HepG2 (cell line): ENCODE measurements around the gene ANKMY2. TPM values are rescaled to one million over a fixed set of nuclear protein-coding genes. Genes with fewer than 3 reads are reported as not detected.

Experiments
- ATAC-seq: fragments of 200-7000 bp; cut with Tn5 transposase; 3 replicates; pipeline ENCODE4 v1.9.1; 2020; ENCODE audit warnings: mild to moderate bottlenecking, moderate library complexity
- BruUV-seq: library from RNA; stranded (reverse); fragments of 400-500 nt; replicated peaks from 2 replicates; lab custom pipeline; 2021; lab: Mats Ljungman, UMichigan
- CTCF ChIA-PET: fragments of 300-600 bp; formaldehyde crosslinking; extraction: SDS; loops from one replicate; lab custom pipeline; 2021; ENCODE audit warnings: low total read pairs, inconsistent platforms, low intra/inter-chr PET ratio; lab: Yijun Ruan, JAX
- POLR2A ChIA-PET: fragments of 350-600 bp; sonication (Branson Sonifier 250); formaldehyde crosslinking; loops from one replicate; lab custom pipeline; 2020; ENCODE audit warnings: antibody characterized with exemption, inconsistent platforms; lab: Yijun Ruan, JAX
- DNase-seq: peaks from one replicate; pipeline ENCODE4 v3.0.0-alpha.2; 2015; ENCODE audit warnings: low spot score
- FAIRE-seq: peaks from 3 replicates; lab custom pipeline; 2011; peaks lifted over from hg19 to GRCh38; lab: Jason Lieb, UNC
- H2AFZ ChIP-seq: one replicate; pipeline ENCODE4 v1.6.1; 2011; ENCODE audit warnings: low read length, inconsistent platforms
- H3K27ac ChIP-seq: fragments of 300-600 bp; 3 replicates; pipeline ENCODE4 v1.8.0; 2011; ENCODE audit warnings: mixed run types, mild to moderate bottlenecking, mixed read lengths, low read length, inconsistent platforms; ENCODE audit not compliant: insufficient read depth; ENCODE audit errors: extremely low read length
- H3K27me3 ChIP-seq, 2 experiments: fragments of 200-600 bp in 1 of 2; 2 replicates in 1 of 2; 3 replicates in 1 of 2; pipeline versions ENCODE4 v1.6.0 to v1.8.0; 2011; ENCODE audit warnings: low read length in 2 of 2, mild to moderate bottlenecking in 2 of 2, moderate library complexity in 2 of 2, inconsistent platforms in 1 of 2; ENCODE audit not compliant: insufficient read depth in 2 of 2, control insufficient read depth in 1 of 2
- H3K36me3 ChIP-seq, 2 experiments: fragments of 200-600 bp in 1 of 2; replicated peaks in 1 of 2; 2 replicates in 1 of 2; 3 replicates in 1 of 2; pipeline versions ENCODE4 v1.5.1 to v1.8.0; 2011; ENCODE audit warnings: low read length in 2 of 2, inconsistent platforms in 1 of 2; ENCODE audit not compliant: insufficient read depth in 2 of 2, control insufficient read depth in 1 of 2
- H3K4me1 ChIP-seq: 2 replicates; pipeline ENCODE4 v1.5.1; 2012; ENCODE audit warnings: low read length, inconsistent platforms; ENCODE audit not compliant: insufficient read depth
- H3K4me2 ChIP-seq: 2 replicates; pipeline ENCODE4 v1.6.0; 2011; ENCODE audit warnings: low read depth, low read length, inconsistent platforms
- H3K4me3 ChIP-seq, 3 experiments: fragments of 200-600 bp in 1 of 3; sonication (generic), shearing (Covaris generic) in 1 of 3; replicated peaks in 1 of 3; 2 replicates each; pipeline ENCODE4 v1.5.1; 2011 to 2016; ENCODE audit warnings: low read length in 3 of 3, inconsistent platforms in 2 of 3, low read depth in 2 of 3, mild to moderate bottlenecking in 2 of 3, control low read depth in 1 of 3, mixed read lengths in 1 of 3; ENCODE audit not compliant: insufficient read depth in 1 of 3
- H3K79me2 ChIP-seq: one replicate; pipeline ENCODE4 v1.6.1; 2011; ENCODE audit warnings: low read length, inconsistent platforms; ENCODE audit not compliant: insufficient read depth
- H3K9ac ChIP-seq: 2 replicates; pipeline ENCODE4 v1.6.0; 2011; ENCODE audit warnings: mild to moderate bottlenecking, low read depth, low read length, inconsistent platforms; ENCODE audit not compliant: insufficient read depth
- H3K9me3 ChIP-seq: 2 replicates; pipeline ENCODE4 v1.5.1; 2012; ENCODE audit warnings: mild to moderate bottlenecking, low read length
- H4K20me1 ChIP-seq: 2 replicates; pipeline ENCODE4 v1.6.0; 2011; ENCODE audit warnings: inconsistent platforms, mild to moderate bottlenecking, low read length, moderate library complexity; ENCODE audit not compliant: insufficient read depth
- GLI4 ChIP-seq: sonication (generic); formaldehyde crosslinking; IDR thresholded peaks from 2 replicates; pipeline ENCODE4 v1.5.1; 2020; ENCODE audit warnings: missing genetic modification reagents, mild to moderate bottlenecking, moderate library complexity, borderline replicate concordance
- HNF4G ChIP-seq, 2 experiments: sonication (generic) in 1 of 2; formaldehyde crosslinking in 1 of 2; IDR thresholded peaks; 2 replicates each; pipeline versions ENCODE4 v1.4.0 to v1.6.1; 2011 to 2020; ENCODE audit warnings: borderline replicate concordance in 2 of 2, low read depth in 2 of 2, mild to moderate bottlenecking in 2 of 2, low read length in 1 of 2, missing genetic modification reagents in 1 of 2, moderate library complexity in 1 of 2
- MATR3 ChIP-seq: sonication (generic); formaldehyde crosslinking; IDR thresholded peaks from 2 replicates; pipeline ENCODE4 v1.4.0; 2020; ENCODE audit warnings: missing genetic modification reagents
- NFKBIZ ChIP-seq: IDR thresholded peaks from 2 replicates; pipeline ENCODE4 v1.6.1; 2018; ENCODE audit warnings: missing genetic modification reagents, missing compliant biosample characterization
- NFYC ChIP-seq: IDR thresholded peaks from 2 replicates; pipeline ENCODE4 v1.6.1; 2016; ENCODE audit warnings: missing genetic modification reagents, missing compliant biosample characterization
- PHF21A ChIP-seq: sonication (generic); formaldehyde crosslinking; IDR thresholded peaks from 2 replicates; pipeline ENCODE4 v1.5.0; 2020; ENCODE audit warnings: mild to moderate bottlenecking, missing genetic modification reagents
- SALL2 ChIP-seq: sonication (generic); formaldehyde crosslinking; IDR thresholded peaks from 2 replicates; pipeline ENCODE4 v1.8.1; 2023; ENCODE audit warnings: mild to moderate bottlenecking, missing genetic modification reagents, inconsistent platforms
- ZMYM3 ChIP-seq: sonication (generic); formaldehyde crosslinking; IDR thresholded peaks from 2 replicates; pipeline ENCODE4 v1.5.1; 2020; ENCODE audit warnings: mild to moderate bottlenecking, missing genetic modification reagents
- ZNF431 ChIP-seq: sonication (generic); formaldehyde crosslinking; IDR thresholded peaks from 2 replicates; pipeline ENCODE4 v1.9.0; 2022; ENCODE audit warnings: missing genetic modification reagents, low read depth, mild to moderate bottlenecking, borderline replicate concordance
- ZSCAN21 ChIP-seq: sonication (generic); formaldehyde crosslinking; IDR thresholded peaks from 2 replicates; pipeline ENCODE4 v1.8.0; 2022; ENCODE audit warnings: mild to moderate bottlenecking, missing genetic modification reagents, moderate library complexity, borderline replicate concordance
- WGBS: methylation state at CpG from one replicate; pipeline ENCODE4 v1.1.6; 2017; ENCODE audit warnings: low lambda C conversion rate; 5-methylcytosine and 5-hydroxymethylcytosine counted together
- in situ Hi-C: cut with HindIII; loops from 2 replicates; pipeline ENCODE4 v1.10.0; 2017; ENCODE audit warnings: low pct_unique_long_range_greater_than_20kb; ENCODE audit not compliant: extremely low pct_ligation_motif_present
- intact Hi-C: fragments of 100-400 bp; cut with micrococcal nuclease; formaldehyde crosslinking; loops from one replicate; pipeline ENCODE4 v1.10.0; 2022; ENCODE audit not compliant: unreplicated experiment
- polyA plus RNA-seq, 8 experiments: library from polyadenylated mRNA; depleted of rRNA in 3 of 8; stranded (reverse) in 7 of 8; unstranded in 1 of 8; fragments of >200 nt; fragmentation: Illumina TruSeq in 4 of 8; extraction: Trizol in 4 of 8; gene quantifications; 2 replicates each; pipeline versions ENCODE4 v1.2.1 to v1.2.3, GENCODE V29; 2011 to 2016; ENCODE audit warnings: low read depth in 4 of 8, missing spikeins in 1 of 8, mixed read lengths in 1 of 8; ENCODE audit not compliant: insufficient read depth in 1 of 8
- total RNA-seq, 5 experiments: library from RNA; depleted of rRNA; stranded (reverse); fragments of >200 nt; fragmentation: Illumina TruSeq; extraction: Trizol; gene quantifications; 2 replicates each; pipeline ENCODE4 v1.2.3, GENCODE V29; 2016; ENCODE audit warnings: low read depth in 1 of 5
- TF ChIP-seq, protein P1 (sequence below): sonication (generic); IDR thresholded peaks from 2 replicates; pipeline ENCODE4 v1.6.1; 2016; ENCODE audit warnings: low read depth, borderline replicate concordance
- TF ChIP-seq, protein P2 (sequence below): sonication (generic); formaldehyde crosslinking; IDR thresholded peaks from 2 replicates; pipeline ENCODE4 v1.5.0; 2020; ENCODE audit warnings: missing genetic modification reagents
- TF ChIP-seq, protein P3 (sequence below): sonication (generic); formaldehyde crosslinking; IDR thresholded peaks from 2 replicates; pipeline ENCODE4 v1.5.1; 2020; ENCODE audit warnings: missing genetic modification reagents, mild to moderate bottlenecking, borderline replicate concordance
- TF ChIP-seq, protein P4 (sequence below): fragments of 450-650 bp; IDR thresholded peaks from 2 replicates; pipeline ENCODE4 v1.6.1; 2017

Gene ANKMY2
- total and polyA plus RNA-seq, 2 of the 13 experiments (the other 11 are each of a cell fraction or from before 2014, with no cell fraction given): 12.2 to 21.6 TPM

DNA sequence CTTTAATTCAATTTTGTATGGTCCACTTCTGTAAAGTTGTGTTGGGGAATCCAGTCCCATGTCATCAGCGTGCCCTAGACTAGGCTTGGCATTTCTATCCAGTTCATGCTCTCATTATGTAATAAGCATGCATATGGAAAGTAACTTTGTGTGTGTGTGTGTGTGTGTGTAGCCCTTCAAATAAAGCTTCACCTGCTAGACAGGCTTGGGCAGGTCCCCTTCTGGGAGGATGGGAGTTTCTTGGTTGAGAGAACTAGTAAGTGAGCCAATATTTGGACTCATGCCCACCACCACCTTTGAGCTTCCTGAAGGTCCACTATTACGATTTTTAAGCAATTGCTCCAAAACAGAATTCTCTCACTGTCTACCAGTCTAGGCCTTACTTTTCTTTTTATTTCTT is 7.3 kb upstream of the ANKMY2 start:
- no peak overlapping the region for H3K27ac ChIP-seq
- FAIRE-seq (no peak), DNase-seq (no peak)

More for the DNA sequence above, 7.3 kb upstream of the ANKMY2 start:
- WGBS: 91% methylated on average over 2 of the region's 2 CpGs
- H3K9ac ChIP-seq: no peak overlapping the region
- no peak overlapping the region for H2AFZ ChIP-seq
- ATAC-seq: no peak
- peaks cover 52% of the 10 kb centered on the region for H3K4me1 ChIP-seq
- no peak for TF ChIP-seq HNF4G (IDR thresholded peaks at IDR 0.05; ENCODE audit: borderline replicate concordance, low read depth, low read length)
- no peak for TF ChIP-seq HNF4G (CRISPR knock-in tag; IDR thresholded peaks at IDR 0.05; ENCODE audit: borderline replicate concordance, low read depth)
- TF ChIP-seq MATR3: no peak
- TF ChIP-seq, protein P1, sequence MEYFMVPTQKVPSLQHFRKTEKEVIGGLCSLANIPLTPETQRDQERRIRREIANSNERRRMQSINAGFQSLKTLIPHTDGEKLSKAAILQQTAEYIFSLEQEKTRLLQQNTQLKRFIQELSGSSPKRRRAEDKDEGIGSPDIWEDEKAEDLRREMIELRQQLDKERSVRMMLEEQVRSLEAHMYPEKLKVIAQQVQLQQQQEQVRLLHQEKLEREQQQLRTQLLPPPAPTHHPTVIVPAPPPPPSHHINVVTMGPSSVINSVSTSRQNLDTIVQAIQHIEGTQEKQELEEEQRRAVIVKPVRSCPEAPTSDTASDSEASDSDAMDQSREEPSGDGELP: no peak
- no peak for TF ChIP-seq ZMYM3 (CRISPR knock-in tag)
- TF ChIP-seq PHF21A (CRISPR knock-in tag): no peak
- TF ChIP-seq, protein P2, sequence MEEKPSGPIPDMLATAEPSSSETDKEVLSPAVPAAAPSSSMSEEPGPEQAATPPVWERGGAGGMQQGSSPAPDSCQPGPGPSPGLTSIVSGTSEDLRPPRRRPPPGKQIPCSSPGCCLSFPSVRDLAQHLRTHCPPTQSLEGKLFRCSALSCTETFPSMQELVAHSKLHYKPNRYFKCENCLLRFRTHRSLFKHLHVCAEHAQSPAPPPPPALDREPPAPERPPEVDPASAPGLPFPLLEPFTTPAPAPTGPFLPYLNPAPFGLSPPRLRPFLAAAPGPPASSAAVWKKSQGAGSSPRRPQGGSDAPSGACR (CRISPR knock-in tag): no peak
- no peak for TF ChIP-seq ZSCAN21 (CRISPR knock-in tag)
- TF ChIP-seq NFYC: no peak
- TF ChIP-seq GLI4 (CRISPR knock-in tag): no peak
- no peak for TF ChIP-seq NFKBIZ
- no peak for TF ChIP-seq ZNF431 (CRISPR knock-in tag)
- TF ChIP-seq SALL2 (CRISPR knock-in tag): no peak
- TF ChIP-seq, protein P3, sequence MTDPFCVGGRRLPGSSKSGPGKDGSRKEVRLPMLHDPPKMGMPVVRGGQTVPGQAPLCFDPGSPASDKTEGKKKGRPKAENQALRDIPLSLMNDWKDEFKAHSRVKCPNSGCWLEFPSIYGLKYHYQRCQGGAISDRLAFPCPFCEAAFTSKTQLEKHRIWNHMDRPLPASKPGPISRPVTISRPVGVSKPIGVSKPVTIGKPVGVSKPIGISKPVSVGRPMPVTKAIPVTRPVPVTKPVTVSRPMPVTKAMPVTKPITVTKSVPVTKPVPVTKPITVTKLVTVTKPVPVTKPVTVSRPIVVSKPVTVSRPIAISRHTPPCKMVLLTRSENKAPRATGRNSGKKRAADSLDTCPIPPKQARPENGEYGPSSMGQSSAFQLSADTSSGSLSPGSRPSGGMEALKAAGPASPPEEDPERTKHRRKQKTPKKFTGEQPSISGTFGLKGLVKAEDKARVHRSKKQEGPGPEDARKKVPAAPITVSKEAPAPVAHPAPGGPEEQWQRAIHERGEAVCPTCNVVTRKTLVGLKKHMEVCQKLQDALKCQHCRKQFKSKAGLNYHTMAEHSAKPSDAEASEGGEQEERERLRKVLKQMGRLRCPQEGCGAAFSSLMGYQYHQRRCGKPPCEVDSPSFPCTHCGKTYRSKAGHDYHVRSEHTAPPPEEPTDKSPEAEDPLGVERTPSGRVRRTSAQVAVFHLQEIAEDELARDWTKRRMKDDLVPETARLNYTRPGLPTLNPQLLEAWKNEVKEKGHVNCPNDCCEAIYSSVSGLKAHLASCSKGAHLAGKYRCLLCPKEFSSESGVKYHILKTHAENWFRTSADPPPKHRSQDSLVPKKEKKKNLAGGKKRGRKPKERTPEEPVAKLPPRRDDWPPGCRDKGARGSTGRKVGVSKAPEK (CRISPR knock-in tag): no peak
- TF ChIP-seq, protein P4, sequence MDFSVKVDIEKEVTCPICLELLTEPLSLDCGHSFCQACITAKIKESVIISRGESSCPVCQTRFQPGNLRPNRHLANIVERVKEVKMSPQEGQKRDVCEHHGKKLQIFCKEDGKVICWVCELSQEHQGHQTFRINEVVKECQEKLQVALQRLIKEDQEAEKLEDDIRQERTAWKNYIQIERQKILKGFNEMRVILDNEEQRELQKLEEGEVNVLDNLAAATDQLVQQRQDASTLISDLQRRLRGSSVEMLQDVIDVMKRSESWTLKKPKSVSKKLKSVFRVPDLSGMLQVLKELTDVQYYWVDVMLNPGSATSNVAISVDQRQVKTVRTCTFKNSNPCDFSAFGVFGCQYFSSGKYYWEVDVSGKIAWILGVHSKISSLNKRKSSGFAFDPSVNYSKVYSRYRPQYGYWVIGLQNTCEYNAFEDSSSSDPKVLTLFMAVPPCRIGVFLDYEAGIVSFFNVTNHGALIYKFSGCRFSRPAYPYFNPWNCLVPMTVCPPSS: no peak
- no peak overlapping the region for H3K4me3 ChIP-seq
- H3K9me3 ChIP-seq: no peaks in the 10 kb centered on the region
- H3K36me3 ChIP-seq: no peaks in the 10 kb centered on the region
- H3K27me3 ChIP-seq: no peaks in the 10 kb centered on the region
- no TSS peak for BruUV-seq
- POLR2A ChIA-PET: no interaction called here
- CTCF ChIA-PET: no interaction called here
- H3K79me2 ChIP-seq: peaks cover 95% of the 10 kb centered on the region
- no peak overlapping the region for H3K4me2 ChIP-seq
- H4K20me1 ChIP-seq: peaks cover 19% of the 10 kb centered on the region
- in situ Hi-C loops (no loop called here), intact Hi-C loops (no loop called here)
